HepG2 (cell line): ENCODE measurements around the gene PRKCD. TPM values are rescaled to one million over a fixed set of nuclear protein-coding genes. Genes with fewer than 3 reads are reported as not detected.

Experiments used
- ATAC-seq: fragments of 200-7000 bp; cut with Tn5 transposase; 3 replicates; pipeline ENCODE4 v1.9.1; 2020; ENCODE audit warnings: mild to moderate bottlenecking, moderate library complexity
- BruUV-seq: library from RNA; stranded (reverse); fragments of 400-500 nt; replicated peaks from 2 replicates; lab custom pipeline; 2021; lab: Mats Ljungman, UMichigan
- CTCF ChIA-PET: fragments of 300-600 bp; formaldehyde crosslinking; extraction: SDS; loops from one replicate; lab custom pipeline; 2021; ENCODE audit warnings: low total read pairs, inconsistent platforms, low intra/inter-chr PET ratio; lab: Yijun Ruan, JAX
- POLR2A ChIA-PET: fragments of 350-600 bp; sonication (Branson Sonifier 250); formaldehyde crosslinking; loops from one replicate; lab custom pipeline; 2020; ENCODE audit warnings: antibody characterized with exemption, inconsistent platforms; lab: Yijun Ruan, JAX
- DNase-seq: peaks from one replicate; pipeline ENCODE4 v3.0.0-alpha.2; 2015; ENCODE audit warnings: low spot score
- FAIRE-seq: peaks from 3 replicates; lab custom pipeline; 2011; peaks lifted over from hg19 to GRCh38; lab: Jason Lieb, UNC
- H2AFZ ChIP-seq: one replicate; pipeline ENCODE4 v1.6.1; 2011; ENCODE audit warnings: low read length, inconsistent platforms
- H3K27ac ChIP-seq: fragments of 300-600 bp; 3 replicates; pipeline ENCODE4 v1.8.0; 2011; ENCODE audit warnings: mixed run types, mild to moderate bottlenecking, mixed read lengths, low read length, inconsistent platforms; ENCODE audit not compliant: insufficient read depth; ENCODE audit errors: extremely low read length
- H3K27me3 ChIP-seq, 2 experiments: fragments of 200-600 bp in 1 of 2; 2 replicates in 1 of 2; 3 replicates in 1 of 2; pipeline versions ENCODE4 v1.6.0 to v1.8.0; 2011; ENCODE audit warnings: low read length in 2 of 2, mild to moderate bottlenecking in 2 of 2, moderate library complexity in 2 of 2, inconsistent platforms in 1 of 2; ENCODE audit not compliant: insufficient read depth in 2 of 2, control insufficient read depth in 1 of 2
- H3K36me3 ChIP-seq, 2 experiments: fragments of 200-600 bp in 1 of 2; replicated peaks in 1 of 2; 2 replicates in 1 of 2; 3 replicates in 1 of 2; pipeline versions ENCODE4 v1.5.1 to v1.8.0; 2011; ENCODE audit warnings: low read length in 2 of 2, inconsistent platforms in 1 of 2; ENCODE audit not compliant: insufficient read depth in 2 of 2, control insufficient read depth in 1 of 2
- H3K4me1 ChIP-seq: 2 replicates; pipeline ENCODE4 v1.5.1; 2012; ENCODE audit warnings: low read length, inconsistent platforms; ENCODE audit not compliant: insufficient read depth
- H3K4me2 ChIP-seq: 2 replicates; pipeline ENCODE4 v1.6.0; 2011; ENCODE audit warnings: low read depth, low read length, inconsistent platforms
- H3K4me3 ChIP-seq, 3 experiments: fragments of 200-600 bp in 1 of 3; sonication (generic), shearing (Covaris generic) in 1 of 3; replicated peaks in 1 of 3; 2 replicates each; pipeline ENCODE4 v1.5.1; 2011 to 2016; ENCODE audit warnings: low read length in 3 of 3, inconsistent platforms in 2 of 3, low read depth in 2 of 3, mild to moderate bottlenecking in 2 of 3, control low read depth in 1 of 3, mixed read lengths in 1 of 3; ENCODE audit not compliant: insufficient read depth in 1 of 3
- H3K79me2 ChIP-seq: one replicate; pipeline ENCODE4 v1.6.1; 2011; ENCODE audit warnings: low read length, inconsistent platforms; ENCODE audit not compliant: insufficient read depth
- H3K9ac ChIP-seq: 2 replicates; pipeline ENCODE4 v1.6.0; 2011; ENCODE audit warnings: mild to moderate bottlenecking, low read depth, low read length, inconsistent platforms; ENCODE audit not compliant: insufficient read depth
- H3K9me3 ChIP-seq: 2 replicates; pipeline ENCODE4 v1.5.1; 2012; ENCODE audit warnings: mild to moderate bottlenecking, low read length
- H4K20me1 ChIP-seq: 2 replicates; pipeline ENCODE4 v1.6.0; 2011; ENCODE audit warnings: inconsistent platforms, mild to moderate bottlenecking, low read length, moderate library complexity; ENCODE audit not compliant: insufficient read depth
- AGO2 ChIP-seq: fragments of 200-400 bp; formaldehyde crosslinking; optimal IDR thresholded peaks from 2 replicates; pipeline ENCODE3; 2017; ENCODE audit warnings: mild to moderate bottlenecking, low read depth, low read length, moderate library complexity
- ARNT2 ChIP-seq: sonication (generic); formaldehyde crosslinking; IDR thresholded peaks from 2 replicates; pipeline ENCODE4 v1.8.0; 2022; ENCODE audit warnings: mild to moderate bottlenecking, low read depth, missing genetic modification reagents, moderate library complexity
- FOSL2 ChIP-seq: sonication (generic); formaldehyde crosslinking; IDR thresholded peaks from 2 replicates; pipeline ENCODE4 v1.4.0; 2020; ENCODE audit warnings: missing genetic modification reagents
- RBM22 ChIP-seq: fragments of 200-400 bp; formaldehyde crosslinking; optimal IDR thresholded peaks from 2 replicates; pipeline ENCODE3; 2017; ENCODE audit warnings: mild to moderate bottlenecking, low read length, moderate library complexity
- SMARCC2 ChIP-seq: fragments of 450-650 bp; IDR thresholded peaks from 2 replicates; pipeline ENCODE4 v1.6.1; 2017; ENCODE audit warnings: antibody characterized with exemption, mild to moderate bottlenecking
- ZNF460 ChIP-seq: sonication (generic); formaldehyde crosslinking; IDR thresholded peaks from 2 replicates; pipeline ENCODE4 v1.5.1; 2020; ENCODE audit warnings: missing genetic modification reagents, mild to moderate bottlenecking, borderline replicate concordance
- ZNF501 ChIP-seq: sonication (generic); formaldehyde crosslinking; IDR thresholded peaks from 2 replicates; pipeline ENCODE4 v1.5.1; 2020; ENCODE audit warnings: mild to moderate bottlenecking, moderate library complexity, missing genetic modification reagents
- ZNF792 ChIP-seq: IDR thresholded peaks from 2 replicates; pipeline ENCODE4 v1.6.1; 2016
- WGBS: methylation state at CpG from one replicate; pipeline ENCODE4 v1.1.6; 2017; ENCODE audit warnings: low lambda C conversion rate; 5-methylcytosine and 5-hydroxymethylcytosine counted together
- in situ Hi-C: cut with HindIII; loops from 2 replicates; pipeline ENCODE4 v1.10.0; 2017; ENCODE audit warnings: low pct_unique_long_range_greater_than_20kb; ENCODE audit not compliant: extremely low pct_ligation_motif_present
- intact Hi-C: fragments of 100-400 bp; cut with micrococcal nuclease; formaldehyde crosslinking; loops from one replicate; pipeline ENCODE4 v1.10.0; 2022; ENCODE audit not compliant: unreplicated experiment
- polyA plus RNA-seq, 8 experiments: library from polyadenylated mRNA; depleted of rRNA in 3 of 8; stranded (reverse) in 7 of 8; unstranded in 1 of 8; fragments of >200 nt; fragmentation: Illumina TruSeq in 4 of 8; extraction: Trizol in 4 of 8; gene quantifications; 2 replicates each; pipeline versions ENCODE4 v1.2.1 to v1.2.3, GENCODE V29; 2011 to 2016; ENCODE audit warnings: low read depth in 4 of 8, missing spikeins in 1 of 8, mixed read lengths in 1 of 8; ENCODE audit not compliant: insufficient read depth in 1 of 8
- total RNA-seq, 5 experiments: library from RNA; depleted of rRNA; stranded (reverse); fragments of >200 nt; fragmentation: Illumina TruSeq; extraction: Trizol; gene quantifications; 2 replicates each; pipeline ENCODE4 v1.2.3, GENCODE V29; 2016; ENCODE audit warnings: low read depth in 1 of 5
- TF ChIP-seq, protein P1 (sequence below): sonication (generic); formaldehyde crosslinking; IDR thresholded peaks from 2 replicates; pipeline ENCODE4 v1.4.0; 2020; ENCODE audit warnings: mild to moderate bottlenecking, missing genetic modification reagents

The PRKCD gene
- total and polyA plus RNA-seq, 2 of the 13 experiments (the other 11 are each of a cell fraction or from before 2014, with no cell fraction given) = 1.6 to 40.7 TPM

DNA sequence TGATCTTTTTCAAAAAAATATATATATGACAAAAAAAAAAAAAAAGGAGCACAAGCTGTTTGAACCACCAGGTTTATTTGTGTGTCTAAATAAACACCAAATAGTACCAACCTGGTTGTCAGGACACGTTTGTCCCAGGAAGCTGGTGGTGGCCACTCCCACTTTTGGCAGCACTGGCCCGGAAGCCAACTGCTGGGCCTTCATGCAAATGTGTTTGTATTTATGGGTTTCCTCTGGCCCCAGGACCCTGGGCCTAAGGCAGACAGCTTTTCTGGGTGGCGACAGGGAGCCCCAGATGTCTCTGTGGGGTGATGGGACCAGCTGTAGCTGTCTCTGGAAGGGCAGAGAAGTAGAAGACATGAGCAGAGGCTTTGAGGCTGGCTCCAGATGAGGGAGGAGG, 31.6 kb downstream of the PRKCD start (continued):
- TF ChIP-seq, protein P1, sequence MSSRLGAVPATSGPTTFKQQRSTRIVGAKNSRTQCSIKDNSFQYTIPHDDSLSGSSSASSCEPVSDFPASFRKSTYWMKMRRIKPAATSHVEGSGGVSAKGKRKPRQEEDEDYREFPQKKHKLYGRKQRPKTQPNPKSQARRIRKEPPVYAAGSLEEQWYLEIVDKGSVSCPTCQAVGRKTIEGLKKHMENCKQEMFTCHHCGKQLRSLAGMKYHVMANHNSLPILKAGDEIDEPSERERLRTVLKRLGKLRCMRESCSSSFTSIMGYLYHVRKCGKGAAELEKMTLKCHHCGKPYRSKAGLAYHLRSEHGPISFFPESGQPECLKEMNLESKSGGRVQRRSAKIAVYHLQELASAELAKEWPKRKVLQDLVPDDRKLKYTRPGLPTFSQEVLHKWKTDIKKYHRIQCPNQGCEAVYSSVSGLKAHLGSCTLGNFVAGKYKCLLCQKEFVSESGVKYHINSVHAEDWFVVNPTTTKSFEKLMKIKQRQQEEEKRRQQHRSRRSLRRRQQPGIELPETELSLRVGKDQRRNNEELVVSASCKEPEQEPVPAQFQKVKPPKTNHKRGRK (CRISPR knock-in tag) = no peak
- TF ChIP-seq ZNF501 (no peak), SMARCC2 (no peak), ZNF792 (CRISPR knock-in tag) (no peak), ARNT2 (no peak), RBM22 (no peak), FOSL2 (no peak)

DNA sequence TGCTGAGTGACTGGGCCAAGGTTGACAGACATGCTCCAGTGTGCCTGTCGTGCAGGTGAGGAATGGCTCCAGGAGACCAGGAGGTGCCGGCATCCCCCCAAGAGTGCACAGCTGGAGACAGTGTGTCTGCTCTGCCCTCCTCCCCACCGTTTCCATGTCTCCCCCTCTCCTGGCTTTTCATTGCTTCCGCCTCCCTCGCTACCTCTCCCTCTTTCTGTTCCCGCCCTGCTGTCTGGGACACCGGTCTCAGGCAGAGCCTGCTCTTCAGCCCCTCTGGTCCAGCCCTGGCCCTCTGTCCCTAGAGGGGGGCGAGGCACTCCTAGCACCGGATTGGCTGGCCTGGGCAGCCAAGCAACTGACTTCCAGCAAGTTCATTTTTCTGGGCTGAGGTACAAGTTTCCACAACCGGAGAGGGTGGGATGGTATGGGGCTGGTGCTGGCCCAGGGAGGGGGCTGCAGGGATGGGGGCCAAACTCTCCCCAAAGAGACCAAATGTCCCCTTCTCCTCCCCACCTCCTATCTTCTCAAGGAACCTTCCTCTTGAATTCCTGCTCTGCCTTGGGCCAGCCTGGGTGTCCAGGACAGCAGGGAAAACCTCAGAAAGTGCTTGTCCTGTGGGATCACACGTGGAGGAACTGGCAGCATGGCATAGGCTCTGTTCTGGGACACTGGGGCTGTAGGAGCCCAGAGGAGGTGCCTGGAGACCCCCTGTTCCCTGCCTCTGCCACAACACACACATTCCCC, 32.6 kb downstream of the PRKCD start:
- Histone ChIP-seq H3K27ac (no peak overlapping the region), H2AFZ (no peak overlapping the region), H3K36me3 (peaks cover 9 to 29% of the 10 kb centered on the region in 2 experiments; a peak in 4 of 5 replicates), H3K9me3 (no peaks in the 10 kb centered on the region), H3K9ac (no peak overlapping the region), H3K4me3 (no peak overlapping the region), H3K4me1 (peaks cover 34% of the 10 kb centered on the region), H3K4me2 (no peak overlapping the region), H4K20me1 (no peaks in the 10 kb centered on the region), H3K27me3 (no peaks in the 10 kb centered on the region), H3K79me2 (no peaks in the 10 kb centered on the region)
- TF ChIP-seq ZNF460 (CRISPR knock-in tag) = no peak
- peak; percentile 41 for TF ChIP-seq AGO2
- FAIRE-seq = no peak
- ChIA-PET POLR2A (interaction anchor here (1.2 kb wide), 1 partner anchor 61 kb away, joined by 3 read pairs; no protein-coding TSS in a partner anchor), CTCF (interaction anchor here (1.4 to 4.1 kb wide), 2 partner anchors 60 to 80 kb away, joined by 3 to 53 read pairs; no protein-coding TSS in a partner anchor)
- in situ Hi-C loops = no loop called here
- DNase-seq = no peak
- intact Hi-C loops = no loop called here
- BruUV-seq = no TSS peak
- WGBS = 89% methylated on average over 9 of the region's 11 CpGs
- no peak for ATAC-seq
